Panc1 (cell line): ENCODE measurements around the gene PCBP2. TPM values are rescaled to one million over a fixed set of nuclear protein-coding genes. Genes with fewer than 3 reads are reported as not detected.
"Not testable (repeated sequence)": the region's sequence is repeated elsewhere in the genome, so short reads cannot be mapped to it uniquely, and the experiment has no call there.

Experiments used
- ATAC-seq: fragments of 200-7000 bp; cut with Tn5 transposase; 2 replicates; pipeline ENCODE4 v1.9.1; 2020; ENCODE audit warnings: mild to moderate bottlenecking, moderate library complexity
- BruUV-seq: library from RNA; stranded (reverse); fragments of 400-500 nt; replicated peaks from 2 replicates; lab custom pipeline; 2021; lab: Mats Ljungman, UMichigan
- CTCF ChIA-PET: fragments of 300-600 bp; sonication (Branson Sonifier 250); formaldehyde crosslinking; loops from one replicate; lab custom pipeline; 2022; ENCODE audit warnings: antibody characterized with exemption; lab: Charles Lee
- POLR2A ChIA-PET: fragments of 300-600 bp; sonication (Branson Sonifier 250); formaldehyde crosslinking; loops from one replicate; lab custom pipeline; 2022; ENCODE audit warnings: antibody characterized with exemption; lab: Charles Lee
- DNase-seq: peaks from one replicate; pipeline ENCODE4 v3.0.0-alpha.2; 2010; ENCODE audit warnings: low read depth, low spot score
- H3K27ac ChIP-seq: 2 replicates; pipeline ENCODE4 v1.5.1; 2011; ENCODE audit warnings: mild to moderate bottlenecking, low read length, inconsistent platforms
- H3K27me3 ChIP-seq: fragments of 200-500 bp; sonication (Bioruptor generic); 2 replicates; pipeline ENCODE4 v1.6.0; 2014; ENCODE audit warnings: low read length, inconsistent platforms; ENCODE audit not compliant: control insufficient read depth, insufficient read depth
- H3K36me3 ChIP-seq: fragments of 200-500 bp; sonication (Bioruptor generic); 2 replicates; pipeline ENCODE4 v1.5.1; 2014; ENCODE audit warnings: inconsistent platforms, mild to moderate bottlenecking, low read length, moderate library complexity; ENCODE audit not compliant: control insufficient read depth, insufficient read depth
- H3K4me1 ChIP-seq: 2 replicates; pipeline ENCODE4 v1.5.1; 2011; ENCODE audit warnings: inconsistent platforms, mild to moderate bottlenecking, low read length, moderate library complexity; ENCODE audit not compliant: control insufficient read depth, insufficient read depth
- H3K4me3 ChIP-seq, 2 experiments: 2 replicates each; pipeline ENCODE4 v1.5.1; 2011 to 2012; ENCODE audit warnings: low read depth in 2 of 2, low read length in 2 of 2, mild to moderate bottlenecking in 2 of 2, inconsistent platforms in 1 of 2, moderate library complexity in 1 of 2
- H3K9me3 ChIP-seq: fragments of 200-500 bp; sonication (Bioruptor generic); 2 replicates; pipeline ENCODE4 v1.5.1; 2014; ENCODE audit warnings: low read depth, mild to moderate bottlenecking, inconsistent platforms, low read length, moderate library complexity; ENCODE audit not compliant: control insufficient read depth, insufficient read depth
- POLR2AphosphoS5 ChIP-seq: IDR thresholded peaks from 2 replicates; pipeline ENCODE4 v1.6.1; 2012; ENCODE audit warnings: mild to moderate bottlenecking, low read depth, low read length, moderate library complexity
- SIN3A ChIP-seq: IDR thresholded peaks from 2 replicates; pipeline ENCODE4 v1.6.1; 2012; ENCODE audit warnings: low read depth, mild to moderate bottlenecking, low read length, moderate library complexity, borderline replicate concordance; ENCODE audit not compliant: insufficient read depth
- TCF7L2 ChIP-seq: IDR thresholded peaks from 2 replicates; pipeline ENCODE4 v1.6.1; 2011; ENCODE audit warnings: mild to moderate bottlenecking, low read depth, low read length, inconsistent platforms
- in situ Hi-C: cut with HindIII; loops from 2 replicates; pipeline ENCODE4 v1.10.0; 2016; ENCODE audit warnings: low sequenced_read_pairs, low pct_unique_long_range_greater_than_20kb
- intact Hi-C: fragments of 100-400 bp; cut with micrococcal nuclease; formaldehyde crosslinking; loops from one replicate; pipeline ENCODE4 v1.10.0; 2022; ENCODE audit not compliant: unreplicated experiment
- total RNA-seq: library from RNA; stranded (reverse); gene quantifications from one replicate; pipeline ENCODE4 v1.2.1, GENCODE V29; 2021; ENCODE audit not compliant: unreplicated experiment
- TF ChIP-seq, protein P1 (sequence below): fragments of 450-650 bp; IDR thresholded peaks from 2 replicates; pipeline ENCODE4 v1.5.1; 2017; ENCODE audit warnings: mild to moderate bottlenecking
- TF ChIP-seq, protein P2 (sequence below), 2 experiments: IDR thresholded peaks; 2 replicates each; pipeline ENCODE4 v1.6.1; 2011 to 2012; ENCODE audit warnings: low read depth in 2 of 2, control low read depth in 1 of 2, low read length in 1 of 2, mild to moderate bottlenecking in 1 of 2, moderate library complexity in 1 of 2; ENCODE audit not compliant: insufficient read depth in 1 of 2

Gene PCBP2
- total RNA-seq, 1 experiment from 2014 or later: 836 TPM

DNA sequence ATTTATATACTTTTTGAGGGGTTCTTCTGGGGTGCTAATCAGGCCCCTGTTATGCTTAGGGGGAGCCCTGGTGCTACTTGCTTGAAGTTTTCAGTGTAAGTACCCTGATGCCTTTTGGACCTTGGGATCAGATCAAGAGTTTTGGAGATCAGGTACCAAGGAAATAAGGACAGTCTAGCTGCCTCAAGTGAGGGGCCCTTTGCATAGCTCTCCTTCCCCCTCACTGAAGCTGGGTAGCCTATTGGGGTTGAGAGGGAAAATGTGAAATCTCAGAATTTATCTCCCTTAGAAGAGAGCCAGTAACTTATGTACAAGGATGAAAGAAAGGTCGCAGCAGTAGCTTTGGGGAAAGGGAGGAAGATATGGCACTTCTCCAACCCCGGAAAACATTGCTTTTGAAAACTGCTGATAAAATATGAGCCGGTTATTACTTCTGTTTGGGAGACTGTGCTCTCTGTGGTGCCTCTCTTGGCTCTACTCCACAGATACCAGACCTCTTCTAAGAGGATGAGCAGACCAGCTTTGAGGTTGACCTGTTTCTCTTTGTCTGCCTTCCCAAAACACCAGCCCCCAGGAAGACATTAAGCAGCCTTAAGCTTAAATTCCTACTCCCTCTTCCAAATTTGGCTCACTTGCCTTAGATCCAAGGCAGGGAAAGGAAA lies 37.0 kb upstream of the PCBP2 start:
- no peak for ATAC-seq
- H3K27ac ChIP-seq: no peak overlapping the region
- H3K4me3 ChIP-seq: no peak overlapping the region
- H3K36me3 ChIP-seq: peaks cover 24% of the 10 kb centered on the region
- H3K4me1 ChIP-seq: peaks cover 8% of the 10 kb centered on the region
- H3K9me3 ChIP-seq: no peaks in the 10 kb centered on the region
- no TSS peak for BruUV-seq
- DNase-seq: no peak
- H3K27me3 ChIP-seq: no peaks in the 10 kb centered on the region
- in situ Hi-C loops: no loop called here
- intact Hi-C loops: no loop called here
- TF ChIP-seq, protein P1, sequence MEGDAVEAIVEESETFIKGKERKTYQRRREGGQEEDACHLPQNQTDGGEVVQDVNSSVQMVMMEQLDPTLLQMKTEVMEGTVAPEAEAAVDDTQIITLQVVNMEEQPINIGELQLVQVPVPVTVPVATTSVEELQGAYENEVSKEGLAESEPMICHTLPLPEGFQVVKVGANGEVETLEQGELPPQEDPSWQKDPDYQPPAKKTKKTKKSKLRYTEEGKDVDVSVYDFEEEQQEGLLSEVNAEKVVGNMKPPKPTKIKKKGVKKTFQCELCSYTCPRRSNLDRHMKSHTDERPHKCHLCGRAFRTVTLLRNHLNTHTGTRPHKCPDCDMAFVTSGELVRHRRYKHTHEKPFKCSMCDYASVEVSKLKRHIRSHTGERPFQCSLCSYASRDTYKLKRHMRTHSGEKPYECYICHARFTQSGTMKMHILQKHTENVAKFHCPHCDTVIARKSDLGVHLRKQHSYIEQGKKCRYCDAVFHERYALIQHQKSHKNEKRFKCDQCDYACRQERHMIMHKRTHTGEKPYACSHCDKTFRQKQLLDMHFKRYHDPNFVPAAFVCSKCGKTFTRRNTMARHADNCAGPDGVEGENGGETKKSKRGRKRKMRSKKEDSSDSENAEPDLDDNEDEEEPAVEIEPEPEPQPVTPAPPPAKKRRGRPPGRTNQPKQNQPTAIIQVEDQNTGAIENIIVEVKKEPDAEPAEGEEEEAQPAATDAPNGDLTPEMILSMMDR: no peak
- TF ChIP-seq, protein P2, sequence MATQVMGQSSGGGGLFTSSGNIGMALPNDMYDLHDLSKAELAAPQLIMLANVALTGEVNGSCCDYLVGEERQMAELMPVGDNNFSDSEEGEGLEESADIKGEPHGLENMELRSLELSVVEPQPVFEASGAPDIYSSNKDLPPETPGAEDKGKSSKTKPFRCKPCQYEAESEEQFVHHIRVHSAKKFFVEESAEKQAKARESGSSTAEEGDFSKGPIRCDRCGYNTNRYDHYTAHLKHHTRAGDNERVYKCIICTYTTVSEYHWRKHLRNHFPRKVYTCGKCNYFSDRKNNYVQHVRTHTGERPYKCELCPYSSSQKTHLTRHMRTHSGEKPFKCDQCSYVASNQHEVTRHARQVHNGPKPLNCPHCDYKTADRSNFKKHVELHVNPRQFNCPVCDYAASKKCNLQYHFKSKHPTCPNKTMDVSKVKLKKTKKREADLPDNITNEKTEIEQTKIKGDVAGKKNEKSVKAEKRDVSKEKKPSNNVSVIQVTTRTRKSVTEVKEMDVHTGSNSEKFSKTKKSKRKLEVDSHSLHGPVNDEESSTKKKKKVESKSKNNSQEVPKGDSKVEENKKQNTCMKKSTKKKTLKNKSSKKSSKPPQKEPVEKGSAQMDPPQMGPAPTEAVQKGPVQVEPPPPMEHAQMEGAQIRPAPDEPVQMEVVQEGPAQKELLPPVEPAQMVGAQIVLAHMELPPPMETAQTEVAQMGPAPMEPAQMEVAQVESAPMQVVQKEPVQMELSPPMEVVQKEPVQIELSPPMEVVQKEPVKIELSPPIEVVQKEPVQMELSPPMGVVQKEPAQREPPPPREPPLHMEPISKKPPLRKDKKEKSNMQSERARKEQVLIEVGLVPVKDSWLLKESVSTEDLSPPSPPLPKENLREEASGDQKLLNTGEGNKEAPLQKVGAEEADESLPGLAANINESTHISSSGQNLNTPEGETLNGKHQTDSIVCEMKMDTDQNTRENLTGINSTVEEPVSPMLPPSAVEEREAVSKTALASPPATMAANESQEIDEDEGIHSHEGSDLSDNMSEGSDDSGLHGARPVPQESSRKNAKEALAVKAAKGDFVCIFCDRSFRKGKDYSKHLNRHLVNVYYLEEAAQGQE (IDR thresholded peaks at IDR 0.05; ENCODE audit: insufficient read depth in 1 of 2, low read depth in 2 of 2, low read length in 1 of 2): no peak
- TF ChIP-seq SIN3A (no peak), TCF7L2 (no peak), POLR2AphosphoS5 (no peak)
- POLR2A ChIA-PET: no interaction called here
- CTCF ChIA-PET: interaction anchor here (0.6 kb wide), 1 partner anchor 16 kb away, joined by 4 read pairs; no protein-coding TSS in a partner anchor

DNA sequence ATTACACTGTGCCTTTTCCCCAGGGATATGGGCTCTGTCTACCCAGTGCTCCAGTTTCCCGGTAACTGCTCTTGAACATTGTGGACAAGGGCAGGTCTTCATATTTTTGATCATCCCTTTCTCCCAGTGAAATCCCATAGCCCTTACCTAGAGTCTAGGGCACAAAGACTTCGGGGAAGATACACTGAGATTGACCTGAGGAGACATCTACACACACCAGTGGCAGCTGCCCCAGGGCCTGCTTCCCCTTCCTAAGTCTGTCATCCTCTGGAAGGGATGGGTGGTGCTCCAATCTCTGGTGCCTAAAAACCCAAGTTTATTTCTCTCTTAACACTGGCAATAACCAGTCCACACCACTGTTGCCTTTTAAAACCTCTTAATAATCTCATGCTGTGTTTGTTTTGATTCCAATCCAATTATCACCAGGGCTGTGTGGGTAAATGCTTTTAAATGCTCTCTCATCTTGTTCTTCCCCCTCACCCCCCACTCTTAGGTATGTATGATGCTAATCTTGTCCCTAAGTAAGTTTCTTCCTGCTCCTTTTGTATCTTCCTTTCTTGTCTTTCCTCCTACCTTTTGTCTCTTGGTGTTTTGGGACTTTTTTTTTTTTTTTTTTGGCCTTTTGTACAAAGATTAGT lies 36.0 kb upstream of the PCBP2 start:
- CTCF ChIA-PET, intact Hi-C loops, H3K4me3 ChIP-seq, H3K27ac ChIP-seq, H3K9me3 ChIP-seq, in situ Hi-C loops, H3K27me3 ChIP-seq, BruUV-seq, DNase-seq, POLR2A ChIA-PET: not testable (repeated sequence)
- H3K4me1 ChIP-seq: peaks cover 16% of the 10 kb centered on the region
- peaks cover 22% of the 10 kb centered on the region for H3K36me3 ChIP-seq
- ATAC-seq: peak; percentile 27; the same call in 1 of the 2 replicates
